ENCODE data around the gene ARMC9. TPM values are rescaled to one million over a fixed set of nuclear protein-coding genes. Genes with fewer than 3 reads are reported as not detected.

Gene ARMC9
- total RNA-seq, 1 experiment from 2014 or later = 16.4 TPM

GRCh38 chr2:231277962-231278361 is 79.5 kb downstream of the ARMC9 start:
- no peak overlapping the region for H3K4me2 ChIP-seq (ENCODE audit: low read length)
- H3K9me3 ChIP-seq (ENCODE audit: control insufficient read depth in 1 of 2, insufficient read depth in 1 of 2, low read depth in 1 of 2, low read length in 2 of 2) = no peaks in the 10 kb centered on the region
- H3K36me3 ChIP-seq (ENCODE audit: control insufficient read depth in 1 of 2, insufficient read depth in 2 of 2, low read length in 2 of 2) = peaks cover 4 to 8% of the 10 kb centered on the region in 2 experiments
- BruUV-seq (replicated peaks) = no TSS peak
- no peak overlapping the region for H3K9ac ChIP-seq (ENCODE audit: low read length)
- no peaks in the 10 kb centered on the region for H3K27me3 ChIP-seq (ENCODE audit: insufficient read depth, low read length)
- H3K79me2 ChIP-seq (ENCODE audit: insufficient read depth, low read length) = no peaks in the 10 kb centered on the region
- no peak overlapping the region for H3K4me3 ChIP-seq (replicated peaks in 1 of 2; ENCODE audit: low read depth in 1 of 2, low read length in 2 of 2)
- intact Hi-C loops (cut with micrococcal nuclease) = no loop called here
- H3K9me2 ChIP-seq (ENCODE audit: insufficient read depth) = no peaks in the 10 kb centered on the region
- H2AFZ ChIP-seq (ENCODE audit: low read depth, low read length, poor library complexity, severe bottlenecking) = no peak overlapping the region
- ChIA-PET CTCF (no interaction called here), RAD21 (ENCODE audit: low non-redundant PET in 1 of 2, low total read pairs in 2 of 2, uncharacterized antibody in 2 of 2, unreplicated experiment in 2 of 2) (no interaction called here), POLR2A (no interaction called here)
- no peaks in the 10 kb centered on the region for H4K20me1 ChIP-seq (ENCODE audit: insufficient read depth)
- TF ChIP-seq JUND (IDR thresholded peaks at IDR 0.05) = no peak
- TF ChIP-seq SP1 (IDR thresholded peaks at IDR 0.05; ENCODE audit: low read depth) = no peak
- TF ChIP-seq ATF3 (IDR thresholded peaks at IDR 0.05) = no peak
- TF ChIP-seq ZBTB33 (IDR thresholded peaks at IDR 0.05; ENCODE audit: extremely low read depth, insufficient replicate concordance, low read length) = no peak
- no peak for TF ChIP-seq CBX3 (IDR thresholded peaks at IDR 0.05; ENCODE audit: low read depth)
- TF ChIP-seq FOSL1 (IDR thresholded peaks at IDR 0.05; ENCODE audit: low read depth) = no peak
- TF ChIP-seq EGR1 (IDR thresholded peaks at IDR 0.05; ENCODE audit: low read depth) = no peak
- TF ChIP-seq EZH2 (IDR thresholded peaks at IDR 0.05) = no peak
- TF ChIP-seq POLR2A (IDR thresholded peaks at IDR 0.05; ENCODE audit: borderline replicate concordance, extremely low read depth, insufficient read depth, insufficient read length) = no peak
- TF ChIP-seq ZNF274 (IDR thresholded peaks at IDR 0.05; ENCODE audit: low read depth, low read length) = no peak
- TF ChIP-seq TCF7L2 (IDR thresholded peaks at IDR 0.05; ENCODE audit: borderline replicate concordance, extremely low read depth, insufficient read depth, insufficient read length) = no peak
- TF ChIP-seq SRF (IDR thresholded peaks at IDR 0.05; ENCODE audit: low read depth) = no peak
- TF ChIP-seq ELF1 (IDR thresholded peaks at IDR 0.05; ENCODE audit: borderline replicate concordance, low read depth) = no peak
- TF ChIP-seq CEBPB (IDR thresholded peaks at IDR 0.05; ENCODE audit: low read depth) = no peak
- no peak for TF ChIP-seq YY1 (IDR thresholded peaks at IDR 0.05; ENCODE audit: extremely low read depth, insufficient replicate concordance, low read depth, low read length)
- DNase-seq (ENCODE audit: low read depth, low spot score) (no peak), ATAC-seq (no peak)
- H3K4me1 ChIP-seq (ENCODE audit: control insufficient read depth in 1 of 2, insufficient read depth in 2 of 2, low read length in 2 of 2) = no peaks in the 10 kb centered on the region
- no peak overlapping the region for H3K27ac ChIP-seq (ENCODE audit: low read depth, low read length)
